Measurements from ENCODE around the gene FNBP1.
"Not testable (repeated sequence)": the region's sequence is repeated elsewhere in the genome, so short reads cannot be mapped to it uniquely, and the experiment has no call there.

GRCh38 chr9:129984589-129984988 is 58.4 kb downstream of the FNBP1 start:
- not testable (repeated sequence) for TF ChIP-seq CHD2 (IDR thresholded peaks at IDR 0.05; ENCODE audit: low read length, partially characterized antibody); MAX (IDR thresholded peaks at IDR 0.05; ENCODE audit: low read depth); MXI1 (IDR thresholded peaks at IDR 0.05; ENCODE audit: low read depth, low read length); CTCF (IDR thresholded peaks at IDR 0.05); SIN3A (IDR thresholded peaks at IDR 0.05; ENCODE audit: borderline replicate concordance, low read depth, low read length); NFIC (IDR thresholded peaks at IDR 0.05; ENCODE audit: borderline replicate concordance); USF2 (IDR thresholded peaks at IDR 0.05; ENCODE audit: borderline replicate concordance, low read depth, low read length); RFX5 (IDR thresholded peaks at IDR 0.05; ENCODE audit: low read length); POLR2AphosphoS5 (IDR thresholded peaks at IDR 0.05; ENCODE audit: low read depth, low read length); TCF12 (IDR thresholded peaks at IDR 0.05); SMC3 (IDR thresholded peaks at IDR 0.05; ENCODE audit: low read depth, low read length); REST (IDR thresholded peaks at IDR 0.05; ENCODE audit: low read depth, low read length); RXRA (IDR thresholded peaks at IDR 0.05; ENCODE audit: borderline replicate concordance, low read depth)
